CD14-positive monocyte (primary cell): ENCODE measurements around the gene RTP1. TPM values are rescaled to one million over a fixed set of nuclear protein-coding genes. Genes with fewer than 3 reads are reported as not detected.

Experiments
- DNase-seq, 3 donors: peaks; one replicate each; pipeline ENCODE4 v3.0.0-alpha.2; 2011 to 2022
- H2AFZ ChIP-seq: 2 replicates; pipeline ENCODE4 v1.6.0; 2012; ENCODE audit warnings: mild to moderate bottlenecking, low read depth, low read length, inconsistent platforms; ENCODE audit not compliant: insufficient read depth, poor library complexity, severe bottlenecking
- H3K27ac ChIP-seq, 2 donors: 1 replicate in 1 of 2; 2 replicates in 1 of 2; pipeline ENCODE4 v1.5.1; 2012 to 2013; ENCODE audit warnings: low read length in 2 of 2, control low read depth in 1 of 2, inconsistent platforms in 1 of 2, low read depth in 1 of 2, mild to moderate bottlenecking in 1 of 2
- H3K27me3 ChIP-seq, 2 donors: one replicate each; pipeline versions ENCODE4 v1.6.0 to v1.6.1; 2011 to 2013; ENCODE audit warnings: low read length in 2 of 2; ENCODE audit not compliant: control insufficient read depth in 2 of 2, insufficient read depth in 2 of 2
- H3K36me3 ChIP-seq, 2 donors: replicated peaks in 1 of 2; 1 replicate in 1 of 2; 2 replicates in 1 of 2; pipeline versions ENCODE4 v1.5.1 to v1.6.1; 2012 to 2013; ENCODE audit warnings: low read length in 2 of 2, control low read depth in 1 of 2, inconsistent platforms in 1 of 2, mild to moderate bottlenecking in 1 of 2; ENCODE audit not compliant: insufficient read depth in 2 of 2, control insufficient read depth in 1 of 2
- H3K4me1 ChIP-seq, 2 donors: 1 replicate in 1 of 2; 2 replicates in 1 of 2; pipeline versions ENCODE4 v1.5.1 to v1.6.1; 2012 to 2013; ENCODE audit warnings: low read length in 2 of 2, control low read depth in 1 of 2, inconsistent platforms in 1 of 2, mild to moderate bottlenecking in 1 of 2, moderate library complexity in 1 of 2; ENCODE audit not compliant: insufficient read depth in 2 of 2, control insufficient read depth in 1 of 2
- H3K4me2 ChIP-seq: replicated peaks from 2 replicates; pipeline ENCODE3; 2012; ENCODE audit warnings: low read length, moderate library complexity, mild to moderate bottlenecking; ENCODE audit not compliant: poor library complexity, severe bottlenecking; ENCODE audit errors: extremely low read depth
- H3K4me3 ChIP-seq, 3 experiments: fragments of 200-600 bp in 1 of 3; sonication (generic) in 1 of 3; replicated peaks in 1 of 3; 1 replicate in 2 of 3; 2 replicates in 1 of 3; pipeline ENCODE4 v1.5.1; 2011 to 2013; ENCODE audit warnings: low read length in 3 of 3, mild to moderate bottlenecking in 3 of 3, control low read depth in 2 of 3, low read depth in 2 of 3, inconsistent platforms in 1 of 3, moderate library complexity in 1 of 3
- H3K79me2 ChIP-seq: 2 replicates; pipeline ENCODE4 v1.6.0; 2012; ENCODE audit warnings: mild to moderate bottlenecking, control low read depth, inconsistent platforms, low read length, moderate library complexity; ENCODE audit not compliant: insufficient read depth
- H3K9ac ChIP-seq: 2 replicates; pipeline ENCODE4 v1.6.0; 2017; ENCODE audit warnings: low read length, mild to moderate bottlenecking; ENCODE audit not compliant: insufficient read depth, poor library complexity, severe bottlenecking
- H3K9me3 ChIP-seq, 2 donors: replicated peaks in 1 of 2; 1 replicate in 1 of 2; 2 replicates in 1 of 2; pipeline versions ENCODE4 v1.5.1 to v1.6.1; 2012 to 2013; ENCODE audit warnings: low read length in 2 of 2, control low read depth in 1 of 2; ENCODE audit not compliant: control insufficient read depth in 1 of 2, insufficient read depth in 1 of 2
- H4K20me1 ChIP-seq: 2 replicates; pipeline ENCODE4 v1.6.0; 2012; ENCODE audit warnings: mild to moderate bottlenecking, low read length, control low read depth, moderate library complexity; ENCODE audit not compliant: insufficient read depth
- H3K27ac Mint-ChIP-seq, 7 donors: one replicate each; pipeline ENCODE4 v1.8.0; 2020; ENCODE audit warnings: mild to moderate bottlenecking in 7 of 7, mixed read lengths in 7 of 7, moderate library complexity in 6 of 7, inconsistent platforms in 2 of 7
- H3K27me3 Mint-ChIP-seq, 3 donors: one replicate each; pipeline ENCODE4 v1.8.0; 2021 to 2022; ENCODE audit warnings: low read depth in 3 of 3, mild to moderate bottlenecking in 3 of 3, mixed read lengths in 3 of 3, moderate library complexity in 3 of 3, inconsistent platforms in 1 of 3
- H3K36me3 Mint-ChIP-seq, 2 donors: one replicate each; pipeline ENCODE4 v1.8.0; 2020; ENCODE audit warnings: mixed read lengths in 2 of 2, inconsistent platforms in 1 of 2, mild to moderate bottlenecking in 1 of 2
- H3K4me1 Mint-ChIP-seq: one replicate; pipeline ENCODE4 v1.8.0; 2020; ENCODE audit warnings: mild to moderate bottlenecking, mixed read lengths
- H3K4me3 Mint-ChIP-seq, 2 donors: one replicate each; pipeline ENCODE4 v1.8.0; 2020; ENCODE audit warnings: mild to moderate bottlenecking in 2 of 2, mixed read lengths in 2 of 2, moderate library complexity in 1 of 2
- H3K9me3 Mint-ChIP-seq, 7 donors: one replicate each; pipeline ENCODE4 v1.8.0; 2020 to 2022; ENCODE audit warnings: mixed read lengths in 7 of 7, mild to moderate bottlenecking in 6 of 7, moderate library complexity in 6 of 7, inconsistent platforms in 2 of 7
- CTCF ChIP-seq: fragments of 200-600 bp; IDR thresholded peaks from one replicate; pipeline ENCODE4 v1.8.0; 2022; ENCODE audit warnings: antibody characterized with exemption, mild to moderate bottlenecking
- WGBS: methylation state at CpG from one replicate; pipeline ENCODE4 v1.1.5; 2013; ENCODE audit warnings: missing lambda C conversion rate; ENCODE audit not compliant: insufficient coverage; 5-methylcytosine and 5-hydroxymethylcytosine counted together
- intact Hi-C, 2 donors: fragments of 100-400 bp; cut with micrococcal nuclease; formaldehyde crosslinking; loops; one replicate each; pipeline versions ENCODE4 v1.15.0 to v1.15.1; 2023
- polyA plus RNA-seq, 3 donors: library from polyadenylated mRNA; depleted of rRNA in 1 of 3; unstranded in 2 of 3; stranded (reverse) in 1 of 3; fragments of 300-500 nt in 2 of 3; fragments of >200 nt in 1 of 3; fragmentation: Illumina TruSeq in 2 of 3; gene quantifications; 1 replicate in 2 of 3; 2 replicates in 1 of 3; pipeline ENCODE4 v1.2.3, GENCODE V29; 2012 to 2021

The RTP1 gene
- polyA plus RNA-seq, 3 donors, result not detected

GRCh38 chr3:187209491-187209890 is 12.2 kb downstream of the RTP1 start:
- Mint-ChIP-seq H3K27me3 (peaks cover under 1 to 3% (median 2%) of the 10 kb centered on the region in 3 donors), H3K27ac (peak overlapping the region in 1 of 7 donors; percentile 47), H3K36me3 (no peaks in the 10 kb centered on the region), H3K4me1 (peaks cover 4% of the 10 kb centered on the region), H3K9me3 (no peaks in the 10 kb centered on the region), H3K4me3 (no peak overlapping the region)
- Histone ChIP-seq H3K4me2 (no peak overlapping the region), H4K20me1 (no peaks in the 10 kb centered on the region), H3K4me3 (no peak overlapping the region), H2AFZ (no peak overlapping the region), H3K4me1 (no peaks in the 10 kb centered on the region), H3K9ac (no peak overlapping the region), H3K36me3 (no peaks in the 10 kb centered on the region), H3K79me2 (no peaks in the 10 kb centered on the region), H3K27ac (no peak overlapping the region), H3K9me3 (no peaks in the 10 kb centered on the region), H3K27me3 (no peaks in the 10 kb centered on the region)
- TF ChIP-seq CTCF, result no peak
- no peak for DNase-seq
- intact Hi-C loops, result no loop called here

GRCh38 chr3:187210091-187210490 is 12.8 kb downstream of the RTP1 start:
- no peak for TF ChIP-seq CTCF
- peaks cover 0 to 3% (median 0%) of the 10 kb centered on the region in 3 donors for H3K27me3 Mint-ChIP-seq
- intact Hi-C loops, result no loop called here

More at GRCh38 chr3:187210091-187210490, 12.8 kb downstream of the RTP1 start:
- no peaks in the 10 kb centered on the region for H3K79me2 ChIP-seq
- H3K27me3 ChIP-seq, result no peaks in the 10 kb centered on the region
- H3K4me1 Mint-ChIP-seq, result peaks cover 4% of the 10 kb centered on the region
- no peaks in the 10 kb centered on the region for H3K9me3 Mint-ChIP-seq
- no peak overlapping the region for H3K4me3 ChIP-seq
- no peak for DNase-seq
- no peak overlapping the region for H3K4me3 Mint-ChIP-seq
- H3K4me2 ChIP-seq, result no peak overlapping the region
- no peaks in the 10 kb centered on the region for H4K20me1 ChIP-seq
- no peaks in the 10 kb centered on the region for H3K36me3 ChIP-seq
- no peak overlapping the region for H3K9ac ChIP-seq
- H3K4me1 ChIP-seq, result no peaks in the 10 kb centered on the region
- H3K36me3 Mint-ChIP-seq, result no peaks in the 10 kb centered on the region
- H3K27ac ChIP-seq, result no peak overlapping the region
- H3K9me3 ChIP-seq, result no peaks in the 10 kb centered on the region
- no peak overlapping the region for H2AFZ ChIP-seq
- WGBS, result 29% methylated on average over 1 of the region's 1 CpG
- H3K27ac Mint-ChIP-seq, result no peak overlapping the region
